Measurements from ENCODE around the gene RACK1.

The RACK1 gene

DNA sequence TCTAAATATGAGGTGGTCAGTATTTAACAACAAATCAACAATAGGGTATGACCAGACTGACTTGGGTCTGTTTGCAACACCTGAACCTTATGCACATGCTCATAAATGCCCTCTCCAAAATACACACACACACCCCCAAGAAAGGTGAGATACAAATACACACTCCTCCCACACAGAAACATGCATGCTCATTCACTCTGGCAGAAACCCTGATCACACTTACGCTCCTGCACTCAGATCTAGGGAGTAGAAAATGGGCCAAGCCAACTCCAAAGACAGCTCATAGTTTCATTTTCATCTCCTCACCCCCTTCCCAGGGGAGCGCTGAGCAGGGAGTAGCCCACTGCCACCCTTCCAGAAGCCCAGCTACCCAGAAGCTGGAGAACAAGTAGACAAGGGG lies 50.0 kb downstream of the RACK1 start:
- no peak for FAIRE-seq
- DNase-seq (ENCODE audit: insufficient read length, low spot score): no peak
- no peak for TF ChIP-seq POLR2A (IDR thresholded peaks at IDR 0.05; ENCODE audit: low read depth, low read length)

DNA sequence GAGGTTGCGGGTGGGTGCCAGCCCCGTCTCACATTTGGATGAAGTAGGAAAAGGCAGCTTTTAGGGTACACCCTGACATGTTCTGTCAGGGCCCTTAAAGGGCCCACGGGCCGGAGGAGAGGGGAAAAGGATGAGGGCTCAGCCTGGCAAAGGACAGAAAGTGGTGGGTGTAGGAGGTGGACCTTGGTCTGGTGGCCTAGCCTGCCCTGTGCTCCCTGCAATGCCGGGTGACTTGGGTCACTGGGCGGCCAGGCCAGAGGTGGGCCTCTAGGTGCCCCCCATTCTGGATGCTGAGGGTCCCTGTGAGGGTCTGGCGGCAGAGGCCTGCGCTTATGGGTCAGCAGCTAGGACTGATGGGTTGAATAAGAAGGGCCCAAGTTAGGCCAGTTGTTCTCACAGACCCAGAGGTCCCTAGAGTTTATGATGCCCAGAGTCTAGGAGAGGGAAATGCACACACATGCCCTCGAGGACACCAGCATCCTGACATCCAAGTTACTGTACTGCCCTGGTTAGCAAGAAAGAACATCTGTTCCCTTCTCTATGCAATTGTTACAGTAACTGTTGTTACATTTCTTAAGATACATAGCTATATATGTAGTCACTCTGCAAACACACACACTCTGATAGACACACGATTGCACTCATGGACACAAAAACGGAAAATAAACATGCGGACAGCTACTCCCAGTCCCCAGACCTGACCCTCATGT lies 51.2 kb downstream of the RACK1 start:
- FAIRE-seq (no peak), DNase-seq (ENCODE audit: insufficient read length, low spot score) (no peak)
- TF ChIP-seq POLR2A (IDR thresholded peaks at IDR 0.05; ENCODE audit: low read depth, low read length): no peak

DNA sequence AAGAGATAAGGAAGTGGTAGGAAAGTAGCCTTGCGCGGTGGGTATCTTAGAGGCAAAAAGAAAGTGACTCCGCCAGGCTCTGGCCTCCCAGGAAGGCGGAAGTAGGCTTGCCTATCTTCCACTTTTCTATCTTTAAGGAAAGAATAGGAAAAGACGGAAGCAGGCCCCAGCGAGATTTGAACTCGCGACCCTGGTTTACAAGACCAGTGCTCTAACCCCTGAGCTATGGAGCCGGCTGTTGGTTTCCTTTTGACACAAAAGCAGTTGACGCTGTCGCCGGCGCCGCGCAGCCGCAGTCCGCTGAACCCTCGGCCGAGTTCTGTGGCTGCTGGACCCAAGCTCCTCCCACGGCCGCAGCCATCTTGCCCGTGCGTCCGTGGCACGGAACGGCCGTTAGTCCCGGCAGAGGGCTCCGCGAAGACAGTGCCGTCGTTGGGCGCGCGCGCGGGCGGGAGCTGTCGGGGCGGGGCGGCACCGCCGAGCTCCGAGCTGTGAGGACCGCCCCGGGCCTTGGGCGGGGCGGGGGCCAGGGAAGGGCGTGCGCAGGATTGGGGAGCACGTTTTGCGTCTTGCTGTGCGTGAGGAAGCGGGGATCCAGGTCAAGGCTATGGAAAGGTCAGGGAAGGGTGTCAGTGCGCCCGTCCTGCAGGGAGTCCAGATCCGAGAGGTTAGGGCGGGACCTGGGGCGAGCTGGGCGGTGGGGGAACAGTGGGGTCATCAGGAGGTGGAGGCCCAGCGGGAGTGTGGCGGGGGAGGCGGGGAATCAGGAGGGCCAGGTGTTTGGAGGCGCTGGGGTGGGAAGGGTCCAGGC lies 52.0 kb downstream of the RACK1 start:
- FAIRE-seq: no peak
- DNase-seq (ENCODE audit: insufficient read length, low spot score): peak; percentile 81
- TF ChIP-seq POLR2A (IDR thresholded peaks at IDR 0.05; ENCODE audit: low read depth, low read length): peak; percentile 74

DNA sequence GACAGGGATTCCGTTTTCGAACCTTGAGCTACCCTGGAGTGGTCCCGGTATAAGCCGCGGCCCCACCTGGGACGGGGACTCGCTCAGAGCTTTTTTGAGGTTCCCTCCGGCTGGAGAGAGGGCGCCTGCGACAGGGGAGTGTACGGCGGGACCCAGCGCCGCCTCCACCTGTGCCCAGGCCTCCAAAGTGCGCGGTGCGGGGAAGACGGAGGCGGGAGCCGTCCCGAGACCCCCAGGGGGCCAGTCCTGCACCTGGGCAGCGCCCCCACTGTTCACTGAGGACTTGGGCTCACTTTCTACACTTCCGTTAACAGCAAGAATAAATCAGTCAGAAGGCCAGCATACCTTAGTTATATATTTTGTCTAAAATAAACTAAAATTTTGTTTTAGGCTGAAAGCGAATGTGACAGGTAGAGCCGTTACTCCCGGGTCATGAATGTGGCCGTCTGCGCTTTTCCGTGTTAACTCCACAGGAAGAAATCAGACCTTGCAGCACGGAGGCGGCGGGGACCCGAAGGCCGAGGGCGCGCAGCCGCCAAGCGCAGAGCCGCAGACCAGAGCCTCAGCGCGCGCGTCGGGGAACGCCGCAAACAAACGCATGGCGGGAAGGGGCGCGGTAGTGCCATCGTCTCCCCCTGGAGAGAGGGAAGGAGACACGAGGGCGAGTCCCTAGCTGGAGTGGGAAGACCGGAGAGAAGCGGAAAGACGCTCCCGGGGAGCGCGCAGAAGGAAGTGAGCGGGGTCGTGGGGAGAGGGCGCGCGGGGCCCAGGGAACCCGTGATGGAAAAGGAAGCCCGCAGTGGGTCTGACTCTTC lies 52.8 kb downstream of the RACK1 start:
- FAIRE-seq: no peak
- no peak for TF ChIP-seq POLR2A (IDR thresholded peaks at IDR 0.05; ENCODE audit: low read depth, low read length)
- DNase-seq (ENCODE audit: insufficient read length, low spot score): no peak

DNA sequence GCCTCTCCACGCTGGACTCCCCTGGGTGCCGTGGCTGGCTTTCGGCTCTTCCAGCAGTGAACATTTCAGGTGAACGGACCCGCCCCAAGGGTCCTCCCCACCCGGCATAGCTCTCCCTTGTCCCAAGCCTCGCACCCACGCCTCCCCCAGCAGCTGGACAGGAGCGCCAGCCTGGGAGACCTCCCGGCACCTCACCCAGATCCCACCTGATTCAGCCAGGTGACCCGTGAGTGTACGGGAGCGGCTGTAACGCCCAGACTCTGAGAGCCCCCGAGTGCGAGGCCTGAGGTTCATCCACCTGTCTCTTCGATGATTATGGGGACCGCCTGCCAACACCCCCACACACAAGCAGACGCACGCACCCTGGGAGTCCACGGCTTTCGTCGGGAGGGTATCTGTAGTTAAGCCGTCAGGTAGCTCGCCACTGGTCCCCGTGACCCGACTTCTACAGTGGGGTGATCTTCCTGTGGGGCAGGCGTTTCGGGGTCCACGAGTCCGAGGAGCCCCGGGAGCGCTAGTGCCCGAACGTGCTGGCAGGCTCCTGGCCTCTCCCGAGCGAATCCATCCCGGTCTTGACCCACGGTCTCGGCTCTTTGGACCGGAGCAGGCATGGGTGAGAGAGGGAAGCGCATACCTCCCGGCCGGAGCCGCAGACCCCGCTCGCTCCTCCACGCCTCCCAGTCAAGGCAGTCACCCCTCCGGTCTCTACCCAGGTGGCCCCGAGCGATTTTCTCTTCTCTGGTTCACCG lies 53.6 kb downstream of the RACK1 start:
- FAIRE-seq: no peak
- no peak for TF ChIP-seq POLR2A (IDR thresholded peaks at IDR 0.05; ENCODE audit: low read depth, low read length)
- DNase-seq (ENCODE audit: insufficient read length, low spot score): no peak

DNA sequence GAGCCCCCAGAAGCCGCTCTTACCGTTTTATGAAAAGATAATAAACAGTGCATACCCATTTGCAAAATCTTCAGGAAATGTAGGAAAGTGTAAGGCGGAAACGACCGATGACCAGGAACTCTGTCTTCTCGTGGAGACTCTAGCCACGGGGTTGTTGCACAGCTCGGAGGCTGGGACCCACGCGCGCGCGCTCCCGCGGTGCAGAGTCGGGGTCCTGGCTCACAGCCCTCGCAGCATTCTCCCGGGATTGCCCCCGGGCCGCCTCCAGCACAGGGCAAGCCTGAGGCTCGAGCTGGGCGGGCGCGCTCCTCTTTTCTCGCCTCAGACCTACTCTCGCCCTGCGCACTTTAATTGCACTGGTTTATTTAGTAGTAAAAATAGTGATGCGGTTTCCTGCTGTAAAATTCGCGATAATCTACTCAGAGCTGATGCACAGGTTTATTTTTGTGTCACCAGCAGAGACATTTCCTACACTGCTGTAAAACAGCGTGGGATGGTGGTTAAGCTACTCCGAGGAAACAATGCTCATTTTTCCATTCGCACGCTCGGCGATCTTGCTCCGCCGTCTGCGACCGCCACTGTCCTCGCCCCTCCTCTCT lies 54.2 kb downstream of the RACK1 start:
- no peak for FAIRE-seq
- DNase-seq (ENCODE audit: insufficient read length, low spot score): no peak
- TF ChIP-seq POLR2A (IDR thresholded peaks at IDR 0.05; ENCODE audit: low read depth, low read length): no peak

DNA sequence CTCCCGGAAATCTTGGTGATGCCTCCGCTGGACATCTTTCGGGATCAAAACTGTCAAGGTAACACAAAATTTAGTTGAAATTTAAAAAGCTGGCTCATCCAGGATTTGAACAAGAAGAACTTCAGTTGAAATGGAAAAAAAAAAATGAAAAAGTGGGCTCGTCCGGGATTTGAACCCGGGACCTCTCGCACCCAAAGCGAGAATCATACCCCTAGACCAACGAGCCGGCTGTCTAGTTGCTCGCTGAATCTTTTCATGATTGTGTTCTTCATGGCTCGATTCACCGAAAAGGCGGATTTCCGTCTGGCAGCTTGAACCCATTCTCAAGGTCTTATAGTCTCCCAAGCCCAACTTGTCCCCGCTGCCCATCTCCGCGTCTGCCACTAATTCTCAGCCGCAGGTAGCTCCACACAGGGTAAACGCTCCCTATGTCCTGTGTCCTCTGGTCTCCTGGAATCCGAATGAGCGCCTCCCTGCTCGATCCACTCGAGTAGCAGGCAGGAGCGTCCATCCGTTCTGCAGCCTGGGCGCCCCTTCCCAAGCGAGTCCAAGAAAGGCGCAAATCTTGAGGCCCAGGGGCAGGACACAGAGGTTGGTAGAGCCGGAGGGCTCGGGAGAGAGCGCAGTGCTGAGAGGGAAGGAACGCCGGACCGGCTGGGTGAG lies 54.9 kb downstream of the RACK1 start:
- no peak for DNase-seq (ENCODE audit: insufficient read length, low spot score)
- no peak for FAIRE-seq

DNA sequence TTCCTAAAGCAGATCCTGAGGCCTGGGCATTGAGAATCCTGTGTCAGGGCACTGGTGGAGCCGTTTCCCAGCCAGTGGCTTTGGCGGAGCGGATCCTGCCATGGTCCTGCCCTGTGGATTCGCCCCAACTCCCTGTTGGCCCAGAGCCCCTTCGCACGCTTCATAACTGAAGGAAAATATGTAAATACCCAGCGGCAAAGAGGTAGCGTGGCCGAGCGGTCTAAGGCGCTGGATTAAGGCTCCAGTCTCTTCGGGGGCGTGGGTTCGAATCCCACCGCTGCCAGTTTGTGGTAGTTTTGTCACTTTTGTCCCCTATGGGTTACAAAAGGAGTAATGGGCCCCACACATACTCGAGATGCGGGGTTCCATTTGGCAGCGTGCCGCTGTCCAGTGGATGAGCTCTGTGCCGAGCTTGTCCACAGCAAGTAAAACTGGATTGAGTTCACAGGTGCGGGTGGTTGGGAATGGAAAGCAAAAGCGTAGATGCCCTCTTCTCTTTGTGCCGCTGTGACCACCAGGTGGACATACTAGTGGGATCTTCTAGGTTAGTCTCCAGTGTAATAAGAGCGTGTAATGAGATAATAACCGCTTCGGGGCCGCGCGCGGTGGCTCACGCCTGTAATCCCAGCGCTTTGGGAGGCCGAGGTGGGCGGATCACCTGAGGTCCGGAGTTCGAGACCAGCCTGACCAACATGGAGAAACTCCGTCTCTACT lies 56.0 kb downstream of the RACK1 start:
- FAIRE-seq: no peak
- TF ChIP-seq POLR2A (IDR thresholded peaks at IDR 0.05; ENCODE audit: low read depth, low read length): no peak
- peak; percentile 49 for DNase-seq (ENCODE audit: insufficient read length, low spot score)

More for the DNA sequence above, 54.9 kb downstream of the RACK1 start:
- no peak for TF ChIP-seq POLR2A (IDR thresholded peaks at IDR 0.05; ENCODE audit: low read depth, low read length)

DNA sequence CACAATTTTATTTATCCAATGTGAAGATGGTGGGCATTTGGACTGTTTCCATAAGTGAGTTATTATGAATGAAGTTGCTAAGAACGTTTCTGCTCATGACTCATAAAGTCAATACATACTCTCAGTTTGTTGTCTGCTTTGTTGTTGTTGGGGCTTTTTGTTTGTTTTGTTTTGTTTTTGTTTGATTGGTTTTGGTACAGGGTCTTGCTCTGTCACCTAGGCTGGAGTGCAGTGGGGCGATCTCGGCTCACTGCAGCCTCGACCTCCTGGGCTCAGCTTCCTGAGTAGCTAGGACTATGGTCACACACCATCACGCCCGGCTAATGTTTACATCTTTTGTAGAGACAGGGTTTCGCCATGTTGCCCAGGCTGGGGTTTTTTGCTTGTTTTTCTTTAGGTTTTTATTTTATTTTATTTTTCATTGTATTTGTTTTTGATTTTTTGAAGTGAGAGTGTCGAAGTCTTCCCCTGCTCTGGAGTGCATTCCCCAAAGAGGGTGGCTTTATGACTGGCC lies 56.7 kb downstream of the RACK1 start:
- TF ChIP-seq POLR2A (IDR thresholded peaks at IDR 0.05; ENCODE audit: low read depth, low read length): no peak
- no peak for DNase-seq (ENCODE audit: insufficient read length, low spot score)
- FAIRE-seq: no peak
